OCI-LY3 (cell line): ENCODE data around the gene PRRC2C.

ENCODE experiments used
- H2AFZ ChIP-seq: fragments of 200-600, 300-600 bp; shearing (Covaris generic); 2 replicates; pipeline ENCODE4 v1.6.0; 2014; ENCODE audit warnings: antibody characterized with exemption, low read depth, low read length
- H3K27ac ChIP-seq: fragments of 200-600, 300-600 bp; sonication (generic); 2 replicates; pipeline ENCODE4 v1.5.1; 2014; ENCODE audit warnings: mild to moderate bottlenecking, low read length, moderate library complexity, mixed read lengths
- H3K27me3 ChIP-seq: fragments of 200-600, 300-600 bp; sonication (generic); 2 replicates; pipeline ENCODE4 v1.6.1; 2014; ENCODE audit warnings: low read depth, low read length, mixed read lengths
- H3K36me3 ChIP-seq: fragments of 200-600, 300-600 bp; sonication (generic); replicated peaks from 2 replicates; pipeline ENCODE3; 2014; ENCODE audit warnings: low read depth, low read length, mixed read lengths
- H3K4me1 ChIP-seq: fragments of 300-600, 200-600 bp; sonication (generic); 2 replicates; pipeline ENCODE4 v1.6.1; 2014; ENCODE audit warnings: low read length, mixed read lengths
- H3K4me2 ChIP-seq: fragments of 200-600, 300-600 bp; sonication (generic); 2 replicates; pipeline ENCODE4 v1.6.1; 2014; ENCODE audit warnings: low read length, mixed read lengths
- H3K4me3 ChIP-seq: fragments of 300-600, 200-600 bp; sonication (generic); 2 replicates; pipeline ENCODE4 v1.5.1; 2014; ENCODE audit warnings: antibody characterized with exemption, mild to moderate bottlenecking, low read length, moderate library complexity
- H3K79me2 ChIP-seq: fragments of 300-600, 200-600 bp; shearing (Covaris generic); 2 replicates; pipeline ENCODE4 v1.6.1; 2014; ENCODE audit warnings: mild to moderate bottlenecking, low read length, mixed read lengths
- H3K9ac ChIP-seq: fragments of 300-600, 200-600 bp; shearing (Covaris generic); 2 replicates; pipeline ENCODE4 v1.6.0; 2014; ENCODE audit warnings: mild to moderate bottlenecking, low read length, moderate library complexity
- H3K9me3 ChIP-seq: fragments of 200-600, 300-600 bp; shearing (Covaris generic); 2 replicates; pipeline ENCODE4 v1.6.1; 2014; ENCODE audit warnings: low read length, mixed read lengths; ENCODE audit not compliant: insufficient read depth
- H4K20me1 ChIP-seq: fragments of 200-600, 300-600 bp; sonication (generic); 2 replicates; pipeline ENCODE4 v1.6.1; 2016; ENCODE audit warnings: low read length, mixed read lengths; ENCODE audit not compliant: insufficient read depth
- EZH2phosphoT487 ChIP-seq: fragments of 200-600 bp; shearing (Covaris generic); IDR thresholded peaks from 2 replicates; pipeline ENCODE4 v1.6.1; 2018; ENCODE audit warnings: antibody characterized with exemption, mixed run types, low read depth
- TF ChIP-seq, protein P1 (sequence below): fragments of 200-600, 300-600 bp; sonication (generic); IDR thresholded peaks from 2 replicates; pipeline ENCODE4 v1.5.1; 2014; ENCODE audit warnings: antibody characterized with exemption, low read length, low read depth

PRRC2C gene

DNA sequence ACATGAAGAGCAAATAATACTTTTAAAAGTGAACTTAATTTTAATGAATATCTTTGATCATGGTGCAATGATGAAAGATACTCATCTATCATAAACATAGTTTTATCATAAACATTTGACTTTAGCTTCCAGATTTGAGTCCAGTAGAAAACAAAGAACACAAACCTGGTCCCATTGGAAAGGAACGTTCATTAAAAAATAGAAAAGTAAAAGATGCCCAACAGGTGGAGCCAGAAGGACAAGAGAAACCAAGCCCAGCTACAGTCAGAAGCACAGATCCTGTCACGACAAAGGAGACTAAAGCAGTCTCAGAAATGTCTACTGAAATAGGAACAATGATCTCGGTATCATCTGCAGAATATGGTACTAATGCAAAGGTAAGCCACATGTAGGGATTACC, 81.1 kb downstream of the PRRC2C start:
- H4K20me1 ChIP-seq: no peaks in the 10 kb centered on the region
- no peak overlapping the region for H2AFZ ChIP-seq
- H3K4me1 ChIP-seq: peaks cover 31% of the 10 kb centered on the region
- peak overlapping the region; percentile 60 for H3K27ac ChIP-seq
- H3K27me3 ChIP-seq: no peaks in the 10 kb centered on the region
- peaks cover 68% of the 10 kb centered on the region for H3K36me3 ChIP-seq
- H3K79me2 ChIP-seq: peaks cover 19% of the 10 kb centered on the region
- H3K4me2 ChIP-seq: no peak overlapping the region
- no peaks in the 10 kb centered on the region for H3K9me3 ChIP-seq
- no peak overlapping the region for H3K9ac ChIP-seq
- TF ChIP-seq, protein P1, sequence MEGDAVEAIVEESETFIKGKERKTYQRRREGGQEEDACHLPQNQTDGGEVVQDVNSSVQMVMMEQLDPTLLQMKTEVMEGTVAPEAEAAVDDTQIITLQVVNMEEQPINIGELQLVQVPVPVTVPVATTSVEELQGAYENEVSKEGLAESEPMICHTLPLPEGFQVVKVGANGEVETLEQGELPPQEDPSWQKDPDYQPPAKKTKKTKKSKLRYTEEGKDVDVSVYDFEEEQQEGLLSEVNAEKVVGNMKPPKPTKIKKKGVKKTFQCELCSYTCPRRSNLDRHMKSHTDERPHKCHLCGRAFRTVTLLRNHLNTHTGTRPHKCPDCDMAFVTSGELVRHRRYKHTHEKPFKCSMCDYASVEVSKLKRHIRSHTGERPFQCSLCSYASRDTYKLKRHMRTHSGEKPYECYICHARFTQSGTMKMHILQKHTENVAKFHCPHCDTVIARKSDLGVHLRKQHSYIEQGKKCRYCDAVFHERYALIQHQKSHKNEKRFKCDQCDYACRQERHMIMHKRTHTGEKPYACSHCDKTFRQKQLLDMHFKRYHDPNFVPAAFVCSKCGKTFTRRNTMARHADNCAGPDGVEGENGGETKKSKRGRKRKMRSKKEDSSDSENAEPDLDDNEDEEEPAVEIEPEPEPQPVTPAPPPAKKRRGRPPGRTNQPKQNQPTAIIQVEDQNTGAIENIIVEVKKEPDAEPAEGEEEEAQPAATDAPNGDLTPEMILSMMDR: peak; percentile 75
- no peak for TF ChIP-seq EZH2phosphoT487
- no peak overlapping the region for H3K4me3 ChIP-seq

DNA sequence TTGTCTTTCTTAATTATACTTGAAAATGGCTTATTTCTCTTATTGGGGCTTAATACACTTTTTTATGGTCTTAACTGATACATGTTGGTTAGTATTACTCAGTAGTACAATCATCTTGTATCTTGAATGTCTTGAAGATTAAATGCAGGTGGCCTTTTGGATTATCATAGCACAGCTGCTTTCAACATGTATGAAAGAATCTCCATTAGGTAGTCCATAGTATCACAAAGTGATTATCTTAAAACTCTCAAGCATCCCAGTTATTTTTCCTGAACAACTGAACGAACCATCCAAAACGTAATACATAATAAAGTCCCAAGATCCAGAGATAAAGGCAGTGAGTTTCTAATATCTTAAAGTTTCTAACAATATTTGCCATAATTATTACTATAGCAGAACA, 85.0 kb downstream of the PRRC2C start:
- H3K27me3 ChIP-seq: no peaks in the 10 kb centered on the region
- H4K20me1 ChIP-seq: no peaks in the 10 kb centered on the region
- H2AFZ ChIP-seq: no peak overlapping the region
- no peak overlapping the region for H3K27ac ChIP-seq
- TF ChIP-seq EZH2phosphoT487: no peak
- TF ChIP-seq, protein P1: no peak
- no peak overlapping the region for H3K9ac ChIP-seq
- H3K79me2 ChIP-seq: peaks cover 13% of the 10 kb centered on the region
- H3K4me1 ChIP-seq: peaks cover 31% of the 10 kb centered on the region
- H3K4me3 ChIP-seq: no peak overlapping the region
- H3K9me3 ChIP-seq: no peaks in the 10 kb centered on the region
- H3K4me2 ChIP-seq: no peak overlapping the region
- peaks cover 76% of the 10 kb centered on the region for H3K36me3 ChIP-seq

DNA sequence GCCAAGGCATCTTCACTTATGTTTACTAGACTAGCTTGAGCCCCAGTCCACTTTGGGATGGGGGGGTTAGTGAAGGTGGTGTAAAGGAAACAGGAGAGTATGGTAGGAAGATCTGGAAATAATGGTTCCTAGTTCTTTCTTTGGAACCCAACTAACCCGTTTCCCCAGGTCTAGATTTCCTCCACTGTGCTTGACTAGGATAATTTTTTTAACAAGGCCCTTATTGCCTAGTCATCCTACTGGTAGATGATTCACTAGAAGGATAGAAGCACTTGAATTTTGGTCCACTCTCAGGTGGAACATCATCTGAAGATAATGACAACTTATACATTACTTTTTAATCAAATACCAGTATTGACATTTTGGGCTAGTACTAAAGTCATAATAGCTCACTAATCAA, 90.8 kb downstream of the PRRC2C start:
- no peak overlapping the region for H2AFZ ChIP-seq
- H3K4me1 ChIP-seq: no peaks in the 10 kb centered on the region
- no peaks in the 10 kb centered on the region for H3K9me3 ChIP-seq

DNA sequence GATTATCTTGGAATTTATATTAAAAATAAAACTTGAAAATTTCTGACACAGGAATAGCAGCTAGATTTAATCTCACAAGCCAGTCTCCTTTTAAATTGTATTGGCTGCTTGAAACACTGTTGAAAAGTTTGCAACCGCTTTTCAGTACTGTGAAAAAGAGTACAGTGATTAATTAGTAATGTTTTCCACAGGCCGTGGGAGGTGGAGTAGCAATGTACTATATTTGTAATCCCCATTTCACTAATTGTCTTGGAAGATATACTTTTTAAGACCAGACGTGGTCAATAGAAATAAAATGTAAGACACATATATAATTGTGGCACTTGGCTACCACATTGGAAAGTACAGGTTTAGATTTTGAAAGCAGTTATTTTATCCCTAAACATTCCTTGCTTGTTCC, 95.9 kb downstream of the PRRC2C start:
- H2AFZ ChIP-seq: no peak overlapping the region
- H3K4me2 ChIP-seq: no peak overlapping the region
- no peaks in the 10 kb centered on the region for H3K27me3 ChIP-seq
- no peaks in the 10 kb centered on the region for H3K4me1 ChIP-seq
- no peak overlapping the region for H3K4me3 ChIP-seq
- no peaks in the 10 kb centered on the region for H3K9me3 ChIP-seq
- peaks cover 79% of the 10 kb centered on the region for H3K36me3 ChIP-seq
- no peak overlapping the region for H3K9ac ChIP-seq
- no peak overlapping the region for H3K27ac ChIP-seq
- TF ChIP-seq, protein P1: no peak
- no peak for TF ChIP-seq EZH2phosphoT487
- no peaks in the 10 kb centered on the region for H4K20me1 ChIP-seq
- peaks cover 3% of the 10 kb centered on the region for H3K79me2 ChIP-seq

More for the DNA sequence above, 90.8 kb downstream of the PRRC2C start:
- Histone ChIP-seq H3K27me3 (no peaks in the 10 kb centered on the region), H3K9ac (no peak overlapping the region), H4K20me1 (no peaks in the 10 kb centered on the region), H3K36me3 (peaks cover 79% of the 10 kb centered on the region), H3K4me2 (no peak overlapping the region), H3K4me3 (no peak overlapping the region), H3K27ac (no peak overlapping the region), H3K79me2 (peaks cover 12% of the 10 kb centered on the region)
- TF ChIP-seq EZH2phosphoT487: no peak
- TF ChIP-seq, protein P1: no peak
